ENCODE results near the gene METTL16. TPM values are rescaled to one million over a fixed set of nuclear protein-coding genes. Genes with fewer than 3 reads are reported as not detected.
A peak's percentile ranks its signal among the peaks of the same experiment; 100 is the strongest.
"Not testable (repeated sequence)": the region's sequence is repeated elsewhere in the genome, so short reads cannot be mapped to it uniquely, and the experiment has no call there.

Gene METTL16
- total RNA-seq, 1 experiment from 2014 or later: 34.7 TPM

DNA sequence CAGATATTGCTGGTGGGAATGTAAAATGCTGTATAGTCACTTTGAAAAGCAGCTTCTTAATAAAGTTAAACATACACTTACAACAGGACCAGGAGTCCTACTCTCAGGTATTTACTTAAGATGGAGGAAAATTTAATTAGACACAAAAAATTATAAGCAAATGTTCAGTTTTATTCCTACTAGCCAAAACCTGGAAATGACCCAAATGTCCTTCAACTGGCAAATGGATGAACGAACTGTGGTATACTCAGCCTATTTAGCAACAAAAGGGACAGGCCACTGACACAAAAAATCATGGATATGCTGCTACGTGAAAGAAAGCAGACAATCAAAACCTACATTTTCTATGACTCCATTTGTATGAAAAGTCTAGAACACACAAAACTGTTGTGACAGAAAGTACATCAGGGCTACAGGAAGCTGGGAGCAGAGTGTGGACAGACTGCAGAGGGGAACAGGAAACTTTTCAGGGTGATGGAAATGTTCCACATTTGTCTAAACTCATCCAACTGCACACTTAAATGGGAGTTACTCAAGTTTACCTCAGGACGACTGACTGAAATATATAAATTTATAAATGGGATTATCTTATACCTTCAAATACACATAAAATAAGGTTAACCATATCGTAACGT is 61.6 kb downstream of the METTL16 start:
- DNase-seq (ENCODE audit: low spot score): no peak

DNA sequence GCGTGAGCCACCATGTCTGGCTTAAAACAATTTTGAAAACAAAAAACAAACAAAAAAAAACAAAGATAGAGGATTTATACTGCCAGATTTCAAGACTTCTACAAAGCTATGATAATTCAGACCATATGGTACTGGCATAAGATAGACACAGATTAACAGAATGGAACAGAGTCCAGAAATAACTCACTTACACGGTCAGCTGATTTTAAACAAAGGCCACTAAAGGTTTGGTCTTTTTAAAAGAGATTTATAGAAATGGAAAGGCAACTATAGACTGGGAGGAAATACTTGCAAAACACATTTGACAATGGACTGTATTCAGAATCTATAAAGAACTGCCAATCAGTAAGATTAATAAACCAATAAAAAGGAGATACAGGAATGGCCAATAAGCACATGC is 62.2 kb downstream of the METTL16 start:
- DNase-seq (ENCODE audit: low spot score): no peak

DNA sequence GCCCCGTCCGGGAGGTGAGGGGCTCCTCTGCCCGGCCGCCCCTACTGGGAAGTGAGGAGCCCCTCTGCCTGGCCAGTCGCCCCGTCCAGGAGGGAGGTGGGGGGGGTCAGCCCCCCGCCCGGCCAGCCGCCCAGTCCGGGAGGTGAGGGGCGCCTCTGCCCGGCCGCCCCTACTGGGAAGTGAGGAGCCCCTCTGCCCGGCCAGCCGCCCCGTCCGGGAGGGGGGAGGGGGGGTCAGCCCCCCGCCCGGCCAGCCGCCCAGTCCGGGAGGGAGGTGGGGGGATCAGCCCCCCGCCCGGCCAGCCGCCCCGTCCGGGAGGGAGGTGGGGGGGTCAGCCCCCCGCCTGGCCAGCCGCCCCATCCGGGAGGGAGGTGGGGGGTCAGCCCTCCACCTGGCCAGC is 64.2 kb downstream of the METTL16 start:
- DNase-seq (ENCODE audit: low spot score): not testable (repeated sequence)

DNA sequence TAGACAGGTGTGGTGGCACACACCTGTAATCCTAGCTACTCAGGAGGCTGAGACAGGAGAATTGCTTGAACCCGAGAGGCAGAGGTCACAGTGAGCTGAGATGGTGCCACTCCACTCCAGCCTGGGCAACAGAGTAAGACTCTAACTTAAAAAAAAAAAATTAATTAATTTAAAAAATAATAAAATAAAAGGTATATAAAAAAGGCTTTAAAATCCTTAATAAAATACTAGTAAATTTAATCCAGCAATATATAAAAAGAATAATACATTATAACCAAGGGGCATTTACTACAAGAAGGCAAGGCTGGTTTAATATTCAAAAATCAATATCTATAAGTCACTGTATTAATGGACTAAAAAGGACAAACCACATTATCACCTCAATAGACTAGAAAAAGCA is 66.0 kb downstream of the METTL16 start:
- DNase-seq (ENCODE audit: low spot score): no peak

DNA sequence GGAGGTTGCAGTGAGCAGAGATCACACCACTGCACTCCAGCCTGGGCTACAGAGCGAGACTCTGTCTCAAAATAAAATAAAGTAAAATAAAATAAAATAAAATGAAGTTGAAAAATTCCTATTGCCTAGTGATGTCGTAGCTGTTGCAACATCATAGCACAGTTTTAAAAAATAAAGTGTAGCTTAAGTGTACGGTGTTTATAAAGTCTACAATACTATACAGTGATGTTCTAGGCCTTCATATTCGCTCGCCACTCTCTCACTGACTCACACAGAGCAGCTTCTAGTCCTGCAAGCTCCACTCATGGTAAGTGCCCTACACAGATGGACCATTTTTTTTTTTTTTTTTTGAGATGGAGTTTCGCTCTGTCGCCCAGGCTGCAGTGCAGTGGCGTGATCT is 67.3 kb downstream of the METTL16 start:
- DNase-seq (ENCODE audit: low spot score): no peak

DNA sequence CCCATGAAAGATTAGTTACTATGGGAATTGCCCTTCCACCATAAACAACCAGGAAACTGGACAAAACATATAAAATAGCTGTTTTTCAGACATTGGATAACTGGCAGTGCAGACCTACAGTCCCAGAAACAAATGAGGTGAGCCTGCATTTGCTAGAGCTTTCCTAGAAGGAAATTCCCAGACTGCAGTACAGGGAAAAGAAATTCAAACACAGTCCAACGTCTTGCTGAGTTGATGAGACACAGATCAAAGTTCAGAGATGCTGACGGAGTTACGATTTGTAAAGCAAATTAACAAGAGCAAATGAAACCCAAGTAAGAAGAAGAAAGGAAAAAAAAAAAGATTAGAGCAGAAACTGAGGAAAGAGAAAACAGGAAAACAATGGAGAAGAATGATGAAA is 69.5 kb downstream of the METTL16 start:
- DNase-seq (ENCODE audit: low spot score): no peak

DNA sequence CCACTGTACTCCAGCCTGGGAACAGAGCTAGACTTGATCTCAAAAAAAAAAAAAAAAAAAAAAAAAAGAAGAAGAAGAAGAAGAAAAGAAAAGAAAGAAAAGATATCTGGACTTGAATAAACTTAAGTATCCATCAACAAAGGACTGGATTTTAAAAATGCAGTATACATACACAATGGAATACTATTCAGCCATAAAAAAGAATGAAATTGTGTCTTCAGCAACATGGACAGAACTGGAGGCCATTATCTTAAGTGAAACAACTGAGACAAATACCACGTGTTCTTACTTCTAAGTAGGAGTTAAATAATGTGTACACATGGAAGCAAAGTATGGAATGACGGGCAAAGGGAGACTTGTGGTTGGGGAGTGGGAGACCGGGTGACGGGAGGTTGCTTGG is 70.8 kb downstream of the METTL16 start:
- no peak for DNase-seq (ENCODE audit: low spot score)

DNA sequence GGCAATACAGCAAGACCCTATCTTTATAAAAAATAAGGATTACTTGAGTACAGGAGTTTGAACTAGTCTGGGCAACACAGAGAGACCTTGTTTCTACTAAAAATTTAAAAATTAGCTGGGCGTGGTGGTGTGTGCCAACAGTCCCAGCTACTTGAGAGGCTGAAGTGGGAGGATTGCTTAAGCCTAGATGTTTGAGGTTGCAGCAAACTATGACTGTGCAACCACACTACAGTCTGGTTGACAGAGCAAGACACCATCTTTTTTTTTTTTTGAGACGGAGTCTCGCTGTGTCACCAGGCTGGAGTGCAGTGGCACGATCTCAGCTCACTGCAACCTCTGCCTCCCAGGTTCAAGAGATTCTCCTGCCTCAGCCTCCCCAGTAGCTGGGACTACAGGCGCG is 71.7 kb downstream of the METTL16 start:
- not testable (repeated sequence) for DNase-seq (ENCODE audit: low spot score)

DNA sequence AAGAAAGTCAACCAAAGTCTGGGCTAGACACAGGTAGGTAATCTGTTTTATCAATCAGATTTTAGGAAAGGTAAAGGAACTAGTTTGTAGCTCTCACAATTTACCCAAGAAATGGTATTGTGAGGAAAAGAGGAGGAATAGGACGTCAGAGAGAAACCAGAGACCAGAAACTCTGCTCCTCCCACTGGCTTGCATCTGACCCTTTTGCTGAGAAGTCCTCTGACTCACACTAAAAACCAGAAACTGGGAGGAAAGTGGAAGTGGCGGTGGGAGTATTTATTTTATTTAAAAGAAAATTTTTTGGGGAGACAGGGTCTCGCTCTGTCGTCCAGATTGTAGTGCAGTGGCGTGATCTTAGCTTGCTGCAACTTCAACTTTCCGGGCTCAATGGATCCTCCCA is 72.9 kb downstream of the METTL16 start:
- DNase-seq (ENCODE audit: low spot score): no peak

DNA sequence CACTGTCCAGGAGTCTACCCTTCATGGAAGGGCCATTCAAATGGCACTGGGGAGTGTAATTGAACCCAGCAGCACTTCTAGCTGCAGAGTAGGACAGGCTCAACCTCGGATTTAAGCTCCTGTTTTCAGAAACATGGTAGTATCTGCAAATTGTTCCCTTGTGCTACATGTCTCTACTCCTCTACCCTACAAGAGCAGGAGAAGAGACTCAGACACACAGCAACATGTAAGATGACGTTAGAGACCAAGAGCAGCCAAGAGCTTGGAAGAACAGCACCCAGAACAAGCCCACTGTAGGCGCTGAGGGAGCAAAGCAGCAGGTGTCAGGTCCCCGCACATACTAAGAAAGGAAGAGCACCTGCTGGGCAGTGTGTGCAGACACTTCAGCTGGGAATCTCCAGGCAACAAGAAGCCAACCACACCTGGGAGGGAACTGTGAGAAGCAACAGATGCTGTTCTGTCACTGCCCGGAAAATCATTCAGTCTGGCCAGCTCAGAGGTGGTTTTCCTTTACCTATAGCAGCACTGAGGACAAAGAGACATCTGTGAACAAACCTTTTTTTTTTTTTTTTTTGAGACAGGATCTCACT is 75.3 kb downstream of the METTL16 start:
- no peak for DNase-seq (ENCODE audit: low spot score)

DNA sequence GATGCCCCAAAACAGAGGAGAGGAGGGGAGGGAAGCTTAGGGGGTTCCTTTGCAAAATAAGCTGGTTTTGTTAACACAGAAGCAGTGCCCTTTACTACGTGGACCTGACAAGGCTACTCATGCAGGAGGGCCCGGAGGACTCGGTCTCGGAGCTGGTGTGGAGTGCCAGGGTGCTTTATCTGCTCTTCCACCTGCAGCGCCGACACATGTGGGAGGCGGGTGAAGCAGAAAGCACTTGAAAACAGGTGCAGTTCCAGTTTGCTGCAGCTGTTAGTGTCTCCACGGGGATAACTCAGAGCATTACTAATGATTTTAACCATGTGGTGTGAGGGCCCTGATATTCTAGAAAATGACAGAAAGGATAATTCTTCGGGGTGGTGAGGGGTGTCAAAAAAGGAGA is 75.8 kb downstream of the METTL16 start:
- no peak for DNase-seq (ENCODE audit: low spot score)

DNA sequence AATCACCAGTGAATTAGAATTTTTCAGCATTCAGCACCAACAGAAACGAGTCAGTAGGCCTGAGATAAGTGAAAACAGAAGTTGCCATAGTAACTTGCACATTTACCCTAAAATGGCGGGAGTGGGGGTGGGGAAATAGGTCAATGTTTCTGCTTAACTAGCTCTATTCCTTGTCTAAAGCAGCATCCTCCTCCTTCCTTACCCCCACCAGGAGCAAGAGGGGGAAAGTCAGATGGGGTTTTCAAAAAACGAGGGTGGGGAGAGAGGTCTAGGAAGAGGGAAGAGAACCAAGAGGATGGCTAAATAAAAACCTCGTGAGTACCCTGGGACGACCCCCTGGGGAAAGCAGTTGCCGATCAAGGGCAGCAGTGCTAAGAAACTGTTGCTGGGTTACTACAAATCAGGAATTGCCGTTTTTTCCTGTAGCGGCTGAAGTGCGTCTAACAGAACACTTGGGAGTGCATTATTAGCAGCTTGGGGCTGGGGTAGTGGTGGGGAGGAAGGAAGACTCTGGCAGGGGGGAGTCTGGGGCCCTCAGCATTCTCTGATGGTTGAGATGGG is 76.4 kb downstream of the METTL16 start:
- DNase-seq (ENCODE audit: low spot score): no peak

DNA sequence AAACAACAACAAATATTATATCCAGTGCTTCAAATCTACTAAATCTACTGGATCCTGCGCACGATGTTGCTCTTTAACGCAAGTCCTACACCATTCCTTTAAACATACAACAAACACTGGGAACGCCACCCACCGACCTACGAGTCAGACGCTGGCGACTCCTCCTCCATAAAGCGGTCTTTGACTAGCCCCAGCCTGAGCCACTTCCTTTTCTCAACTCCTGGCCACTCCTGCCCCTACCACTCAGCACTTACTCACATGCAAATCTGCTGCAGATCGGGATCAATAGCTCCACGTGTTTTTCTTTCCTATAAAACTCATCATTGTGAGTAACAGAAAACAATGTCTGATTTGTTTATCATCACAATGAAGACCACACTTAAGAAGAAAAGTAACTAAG is 78.0 kb downstream of the METTL16 start:
- DNase-seq (ENCODE audit: low spot score): peak; percentile 18

DNA sequence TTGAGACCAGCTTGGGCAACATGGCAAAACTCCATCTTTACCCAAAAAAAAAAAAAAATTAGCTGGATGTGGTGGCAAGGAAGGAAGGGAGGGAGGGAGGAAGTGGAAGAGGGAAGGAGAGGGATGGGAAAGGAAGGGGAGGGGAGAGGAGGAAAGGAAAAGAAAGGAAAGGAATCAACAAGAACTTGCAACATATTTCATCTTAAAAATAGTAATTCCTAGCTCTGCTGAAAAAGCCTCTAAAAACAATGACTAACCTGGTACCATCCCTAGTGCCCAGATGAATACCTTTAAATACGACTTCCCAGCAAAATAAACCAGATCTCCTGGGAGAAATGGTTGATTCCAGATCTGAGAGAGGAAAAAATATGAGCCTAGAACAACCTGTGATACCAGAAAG is 83.8 kb downstream of the METTL16 start:
- no peak for DNase-seq (ENCODE audit: low spot score)

DNA sequence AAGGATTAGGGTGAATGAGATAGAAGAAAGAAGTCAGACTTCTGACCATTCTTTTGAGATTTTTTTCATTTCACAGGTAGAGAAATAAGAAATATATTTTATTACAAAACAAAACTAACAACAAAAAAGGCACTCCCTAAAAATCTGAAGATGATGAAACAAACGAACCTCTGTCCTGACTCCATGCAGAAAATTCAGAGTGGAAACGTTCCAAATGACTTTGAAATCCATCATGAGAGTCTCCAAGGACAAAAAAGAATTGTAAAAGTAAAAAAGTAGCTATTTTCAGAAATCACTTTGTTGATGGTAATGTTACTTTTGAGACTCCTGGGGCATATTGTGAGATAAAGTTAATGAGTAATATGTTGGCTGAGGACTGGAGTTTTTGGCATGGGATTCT is 84.5 kb downstream of the METTL16 start:
- no peak for DNase-seq (ENCODE audit: low spot score)

DNA sequence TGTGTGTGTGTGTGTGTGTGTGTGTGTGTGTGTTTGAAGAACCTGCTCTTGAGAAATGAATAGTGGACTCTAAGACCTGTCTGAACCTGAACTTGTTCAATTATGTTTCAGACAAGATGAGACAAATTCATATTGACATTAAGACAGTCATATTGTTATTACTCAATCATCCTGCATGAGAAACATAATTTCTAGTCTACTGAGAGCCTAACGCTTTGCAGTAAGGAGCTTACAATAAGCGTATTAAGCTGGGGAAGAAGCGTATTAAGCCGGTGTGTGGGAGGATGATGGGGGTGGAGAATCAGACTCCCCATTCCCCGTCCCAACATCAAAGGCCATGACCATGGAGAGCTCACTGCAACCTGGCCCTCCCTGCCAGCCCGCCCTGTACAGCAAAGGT is 88.4 kb downstream of the METTL16 start:
- DNase-seq (ENCODE audit: low spot score): no peak

DNA sequence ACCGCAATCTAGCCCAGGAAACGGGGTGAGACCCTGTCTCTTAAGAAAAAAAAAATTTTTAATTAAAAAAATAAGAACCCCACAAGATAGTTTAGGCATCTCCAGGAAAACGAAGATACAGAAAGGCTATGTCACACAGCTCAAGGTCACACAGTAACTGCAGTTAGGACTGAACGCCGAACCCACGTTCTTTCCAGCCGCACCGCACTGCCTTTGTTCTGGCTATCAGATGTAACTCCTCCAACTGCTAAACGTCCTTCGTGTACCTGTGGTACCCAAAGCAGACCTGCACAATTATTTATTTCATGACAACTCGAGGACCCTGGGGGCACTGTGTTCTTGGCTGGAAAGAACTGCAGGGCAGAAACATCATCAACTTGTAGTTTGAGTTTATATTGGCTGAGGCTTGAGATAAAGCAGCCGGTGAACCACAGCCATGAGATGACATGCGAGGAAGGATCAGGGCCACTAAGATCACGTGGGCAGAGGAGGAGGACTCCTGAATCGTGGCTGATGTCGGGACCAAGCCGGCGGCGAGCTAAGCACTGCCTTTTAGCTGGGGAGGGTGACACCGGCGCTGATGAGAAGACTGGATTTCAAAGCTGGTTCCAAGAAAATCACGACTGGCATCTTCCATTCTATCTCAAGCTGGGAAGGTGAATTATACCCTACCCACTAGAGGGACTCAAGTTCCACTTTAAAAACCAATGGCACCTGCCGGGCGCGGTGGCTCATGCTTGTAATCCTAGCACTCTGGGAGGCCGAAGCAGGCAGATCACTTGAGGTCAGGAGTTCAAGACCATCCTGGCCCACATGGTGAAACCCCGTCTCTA is 90.2 kb downstream of the METTL16 start:
- no peak for DNase-seq (ENCODE audit: low spot score)

DNA sequence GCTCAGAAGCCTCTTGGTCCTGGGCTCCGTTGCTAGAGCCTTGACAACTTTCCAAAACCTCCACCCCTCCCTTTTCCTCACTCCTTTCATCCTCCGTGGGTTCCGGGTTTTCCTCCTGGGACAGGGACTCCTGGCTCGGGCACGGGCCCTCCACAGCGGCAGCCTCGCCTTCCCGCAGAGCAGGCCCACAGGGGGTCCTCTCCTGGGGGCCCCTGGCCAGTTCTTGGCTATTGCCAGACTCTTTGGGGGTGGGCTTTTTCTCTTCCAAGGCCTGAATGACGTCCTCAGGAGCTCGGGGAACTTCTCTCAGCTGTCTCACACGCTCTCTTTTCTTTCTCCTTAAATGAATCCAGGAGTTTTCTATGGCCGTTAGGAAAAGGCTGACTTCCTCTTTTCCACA is 91.5 kb downstream of the METTL16 start:
- no peak for DNase-seq (ENCODE audit: low spot score)

DNA sequence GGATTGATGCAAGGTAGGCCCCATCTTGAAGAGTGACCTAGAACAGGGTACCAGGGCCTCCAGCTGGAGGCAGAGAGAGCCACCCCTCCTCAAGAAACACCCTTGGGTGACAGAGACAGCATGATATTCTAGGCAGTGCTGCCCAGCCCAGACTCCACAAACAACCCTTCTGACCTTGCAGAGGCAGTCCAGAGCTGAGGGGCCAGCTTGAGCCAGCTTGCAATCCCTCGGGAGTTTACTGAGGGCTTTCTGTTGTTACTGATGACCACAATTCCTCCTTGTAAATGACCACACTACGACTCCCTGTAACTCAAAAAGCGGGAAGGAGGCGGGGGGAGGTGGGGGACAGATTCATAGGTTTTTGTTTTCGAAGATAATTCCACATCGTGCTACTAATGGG is 92.2 kb downstream of the METTL16 start:
- DNase-seq (ENCODE audit: low spot score): no peak

DNA sequence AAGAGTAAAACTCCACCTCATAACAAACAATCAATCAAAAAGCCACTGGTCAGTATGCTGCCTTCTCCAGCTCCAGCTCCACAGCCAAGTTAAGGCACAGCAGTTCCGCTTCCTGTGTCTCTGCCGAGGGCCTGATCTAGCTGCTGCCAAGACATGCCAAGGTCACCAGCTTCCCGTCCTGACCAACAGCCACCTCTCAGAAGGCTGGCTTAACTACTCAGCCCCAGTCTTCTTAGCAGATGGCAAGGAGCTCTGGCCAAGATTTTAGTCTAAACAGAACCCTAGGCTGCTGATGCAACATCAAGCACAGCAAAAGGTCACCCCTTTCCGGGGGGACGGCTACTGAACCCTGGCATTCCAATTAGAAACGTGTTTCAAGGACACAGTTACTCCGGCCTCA is 93.1 kb downstream of the METTL16 start:
- no peak for DNase-seq (ENCODE audit: low spot score)

DNA sequence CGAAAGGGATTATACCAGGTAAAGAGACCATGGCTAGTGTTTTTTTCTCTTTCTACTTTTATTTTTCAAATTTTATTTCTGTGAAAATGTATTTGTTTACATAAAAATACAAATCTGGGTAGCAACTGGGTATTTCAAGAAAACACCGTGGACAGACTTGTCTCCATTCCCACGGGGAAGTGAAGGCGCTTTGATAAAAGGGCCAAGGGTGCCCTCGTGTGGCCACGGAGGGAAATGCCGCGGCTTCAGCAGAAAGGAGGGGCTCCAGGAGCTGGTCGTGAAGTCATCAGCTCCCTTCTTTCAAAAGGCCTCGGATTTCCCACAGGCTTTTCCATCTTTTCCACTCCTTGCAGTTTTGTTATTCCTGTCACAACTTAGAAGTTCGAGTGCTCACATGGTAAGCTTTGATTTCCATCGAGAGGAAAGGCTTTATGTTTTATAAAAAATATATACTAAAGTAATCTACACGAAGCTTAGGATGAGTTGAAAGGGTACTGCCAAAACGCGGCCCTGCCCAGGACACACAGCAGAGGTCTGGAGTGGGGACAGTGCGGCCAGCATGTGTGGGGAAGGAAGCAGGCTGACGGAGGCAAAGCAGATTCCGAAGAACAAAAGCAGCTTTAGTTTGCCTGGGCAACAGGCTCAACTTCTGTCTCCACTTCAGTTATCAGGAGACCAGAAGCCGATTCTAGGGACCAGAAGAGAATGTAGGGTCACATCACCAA is 95.5 kb downstream of the METTL16 start:
- peak; percentile 78 for DNase-seq (ENCODE audit: low spot score)

DNA sequence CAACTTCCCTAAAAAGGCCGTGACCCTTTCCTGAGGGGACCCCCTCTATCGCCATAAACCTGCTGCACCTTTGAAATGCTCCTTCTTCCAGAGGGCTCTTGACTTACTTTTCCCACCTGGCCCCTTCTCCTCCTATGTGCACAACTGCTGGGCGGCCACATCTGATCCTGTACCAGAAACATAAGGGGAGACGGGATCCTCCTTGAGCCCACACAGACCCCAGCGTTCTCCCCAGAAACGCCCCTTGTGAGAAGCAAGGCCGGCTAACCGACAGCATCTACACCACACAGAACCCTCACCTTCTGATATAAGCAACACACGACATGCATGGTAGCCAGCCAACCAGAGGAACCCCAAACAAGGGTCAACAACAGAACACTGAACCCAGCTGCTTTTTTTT is 96.6 kb downstream of the METTL16 start:
- no peak for DNase-seq (ENCODE audit: low spot score)
